ENCODE measurements around the gene TPM3. TPM values are rescaled to one million over a fixed set of nuclear protein-coding genes. Genes with fewer than 3 reads are reported as not detected.
A peak's percentile ranks its signal among the peaks of the same experiment; 100 is the strongest.

Gene TPM3
- total and polyA plus RNA-seq, 8 donors = 47.7 to 158 (median 90.2) TPM

GRCh38 chr1:154198756-154199562 lies 7.1 kb upstream of the TPM3 start:
- intact Hi-C loops (cut with DNase I) = no loop called here
- Histone ChIP-seq H3K4me3 (no peak overlapping the region), H3K27ac (peak overlapping the region in 1 of 4 donors; percentile 2), H3K36me3 (no peaks in the 10 kb centered on the region), H3K9me3 (no peaks in the 10 kb centered on the region), H3K4me1 (peaks cover 0 to 5% (median 0%) of the 10 kb centered on the region in 3 donors), H3K27me3 (no peaks in the 10 kb centered on the region)
- 4% methylated on average over 5 of the region's 5 CpGs for WGBS, 2 donors
- no peak for FAIRE-seq
- TF ChIP-seq, protein P1, sequence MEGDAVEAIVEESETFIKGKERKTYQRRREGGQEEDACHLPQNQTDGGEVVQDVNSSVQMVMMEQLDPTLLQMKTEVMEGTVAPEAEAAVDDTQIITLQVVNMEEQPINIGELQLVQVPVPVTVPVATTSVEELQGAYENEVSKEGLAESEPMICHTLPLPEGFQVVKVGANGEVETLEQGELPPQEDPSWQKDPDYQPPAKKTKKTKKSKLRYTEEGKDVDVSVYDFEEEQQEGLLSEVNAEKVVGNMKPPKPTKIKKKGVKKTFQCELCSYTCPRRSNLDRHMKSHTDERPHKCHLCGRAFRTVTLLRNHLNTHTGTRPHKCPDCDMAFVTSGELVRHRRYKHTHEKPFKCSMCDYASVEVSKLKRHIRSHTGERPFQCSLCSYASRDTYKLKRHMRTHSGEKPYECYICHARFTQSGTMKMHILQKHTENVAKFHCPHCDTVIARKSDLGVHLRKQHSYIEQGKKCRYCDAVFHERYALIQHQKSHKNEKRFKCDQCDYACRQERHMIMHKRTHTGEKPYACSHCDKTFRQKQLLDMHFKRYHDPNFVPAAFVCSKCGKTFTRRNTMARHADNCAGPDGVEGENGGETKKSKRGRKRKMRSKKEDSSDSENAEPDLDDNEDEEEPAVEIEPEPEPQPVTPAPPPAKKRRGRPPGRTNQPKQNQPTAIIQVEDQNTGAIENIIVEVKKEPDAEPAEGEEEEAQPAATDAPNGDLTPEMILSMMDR (IDR thresholded peaks at IDR 0.05) = peak in 2 of 4 donors; percentile 27 to 41
- ATAC-seq = peak; percentile 49 to 81 (median 76)
- peak in 1 of 6 donors; percentile 37 for DNase-seq

DNA sequence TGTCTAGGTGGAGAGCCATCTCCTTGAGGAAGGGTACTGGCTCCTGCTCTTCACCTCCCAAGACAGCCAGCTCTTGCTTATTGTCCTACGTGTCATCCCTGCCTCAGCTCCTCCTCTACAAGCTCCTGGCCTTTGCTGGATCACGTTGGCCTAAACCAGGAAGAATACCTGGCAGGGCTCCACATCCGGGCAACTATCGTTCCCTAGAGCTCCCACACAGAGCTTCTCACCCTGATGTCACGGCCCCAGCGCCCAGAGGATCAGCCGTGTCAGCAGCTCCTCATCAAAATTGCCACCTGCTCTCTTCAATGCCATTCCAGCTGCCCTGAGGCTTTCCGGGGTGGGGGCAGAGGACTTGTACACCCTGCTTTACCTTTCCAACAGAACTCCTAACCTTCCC lies 1.9 kb upstream of the TPM3 start:
- peak overlapping the region in 2 of 4 donors; percentile 51 to 55 for H3K27ac ChIP-seq
- H3K4me3 ChIP-seq = no peak overlapping the region
- WGBS, 2 donors = 23 to 25% methylated on average over 8 of the region's 8 CpGs
- H3K27me3 ChIP-seq = no peaks in the 10 kb centered on the region
- ATAC-seq = peak; percentile 59 to 85 (median 72)
- TF ChIP-seq, protein P1 (IDR thresholded peaks at IDR 0.05) = no peak
- H3K36me3 ChIP-seq = no peaks in the 10 kb centered on the region
- no peaks in the 10 kb centered on the region for H3K9me3 ChIP-seq
- FAIRE-seq = no peak
- DNase-seq = peak; percentile 66 to 93 (median 82)
- peaks cover 8 to 12% (median 9%) of the 10 kb centered on the region in 3 donors for H3K4me1 ChIP-seq
- intact Hi-C loops (cut with DNase I) = no loop called here

DNA sequence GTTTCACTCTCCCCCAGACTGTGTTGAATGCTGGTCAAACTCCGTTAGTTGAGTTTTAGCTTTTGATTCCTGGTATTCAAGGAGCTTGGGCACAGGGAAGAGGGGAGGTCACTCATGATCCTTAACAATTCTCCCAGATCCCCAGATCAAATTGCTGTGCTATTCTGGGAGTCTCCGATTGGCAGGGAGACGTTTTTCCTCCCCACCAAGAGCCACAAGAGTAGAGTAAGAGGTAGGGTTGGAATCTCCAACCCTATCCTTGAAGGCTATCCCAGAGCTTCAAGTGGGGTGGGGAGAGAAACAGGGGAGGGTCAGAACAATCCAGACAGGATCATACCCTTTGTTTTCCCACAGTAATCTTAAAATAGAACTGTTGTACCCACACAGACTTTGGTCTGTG lies 576 bp upstream of the TPM3 start:
- ATAC-seq (no peak), FAIRE-seq (no peak), DNase-seq (no peak)
- Histone ChIP-seq H3K27me3 (no peaks in the 10 kb centered on the region), H3K9me3 (no peaks in the 10 kb centered on the region), H3K27ac (peak overlapping the region in 2 of 4 donors; percentile 2 to 7), H3K4me3 (no peak overlapping the region), H3K36me3 (no peaks in the 10 kb centered on the region), H3K4me1 (peaks cover 8 to 10% (median 9%) of the 10 kb centered on the region in 3 donors)
- TF ChIP-seq, protein P1 (IDR thresholded peaks at IDR 0.05) = no peak
- WGBS, 2 donors = 27 to 36% methylated on average over 3 of the region's 3 CpGs
- intact Hi-C loops (cut with DNase I) = no loop called here

DNA sequence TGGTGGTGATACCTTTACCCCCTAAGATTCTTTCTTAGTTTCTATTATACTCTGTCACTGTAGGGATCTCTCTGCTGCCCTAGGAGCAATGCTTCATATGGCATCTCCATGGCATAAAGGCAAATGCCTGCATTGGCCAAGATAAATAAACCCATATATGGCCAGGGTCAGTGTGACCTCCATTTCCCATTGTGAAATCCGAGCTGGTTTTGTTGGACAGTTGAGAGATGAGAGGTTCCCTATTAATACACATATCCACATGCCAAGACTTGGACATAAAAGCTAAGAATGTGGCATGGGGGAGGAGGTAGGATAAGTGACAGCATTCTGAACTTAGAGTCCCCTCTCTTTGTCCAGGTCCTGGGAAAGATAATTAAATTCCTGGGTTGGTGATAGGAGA lies 1.4 kb downstream of the TPM3 start:
- FAIRE-seq (no peak), ATAC-seq (no peak), DNase-seq (no peak)
- no peak overlapping the region for H3K27ac ChIP-seq
- 0 to 6% methylated on average over 1 of the region's 1 CpG for WGBS, 2 donors
- H3K36me3 ChIP-seq = no peaks in the 10 kb centered on the region
- TF ChIP-seq, protein P1 (IDR thresholded peaks at IDR 0.05) = no peak
- H3K4me3 ChIP-seq = no peak overlapping the region
- intact Hi-C loops (cut with DNase I) = no loop called here
- no peaks in the 10 kb centered on the region for H3K27me3 ChIP-seq
- H3K9me3 ChIP-seq = no peaks in the 10 kb centered on the region
- H3K4me1 ChIP-seq = peaks cover 8 to 22% (median 13%) of the 10 kb centered on the region in 3 donors
